ENCODE data around the gene OSBPL2.

GRCh38 chr20:62307226-62308101 is 69.1 kb downstream of the OSBPL2 start:
- TF ChIP-seq POLR2A (IDR thresholded peaks at IDR 0.05) (no peak), CTCF (IDR thresholded peaks at IDR 0.05) (no peak)
